ENCODE results near the gene IFITM1. TPM values are rescaled to one million over a fixed set of nuclear protein-coding genes. Genes with fewer than 3 reads are reported as not detected.

The IFITM1 gene
- total and polyA plus RNA-seq, 2 of the 8 experiments (the other 6 are each of a cell fraction or from before 2014, with no cell fraction given) = 394 to 1,464 TPM

DNA sequence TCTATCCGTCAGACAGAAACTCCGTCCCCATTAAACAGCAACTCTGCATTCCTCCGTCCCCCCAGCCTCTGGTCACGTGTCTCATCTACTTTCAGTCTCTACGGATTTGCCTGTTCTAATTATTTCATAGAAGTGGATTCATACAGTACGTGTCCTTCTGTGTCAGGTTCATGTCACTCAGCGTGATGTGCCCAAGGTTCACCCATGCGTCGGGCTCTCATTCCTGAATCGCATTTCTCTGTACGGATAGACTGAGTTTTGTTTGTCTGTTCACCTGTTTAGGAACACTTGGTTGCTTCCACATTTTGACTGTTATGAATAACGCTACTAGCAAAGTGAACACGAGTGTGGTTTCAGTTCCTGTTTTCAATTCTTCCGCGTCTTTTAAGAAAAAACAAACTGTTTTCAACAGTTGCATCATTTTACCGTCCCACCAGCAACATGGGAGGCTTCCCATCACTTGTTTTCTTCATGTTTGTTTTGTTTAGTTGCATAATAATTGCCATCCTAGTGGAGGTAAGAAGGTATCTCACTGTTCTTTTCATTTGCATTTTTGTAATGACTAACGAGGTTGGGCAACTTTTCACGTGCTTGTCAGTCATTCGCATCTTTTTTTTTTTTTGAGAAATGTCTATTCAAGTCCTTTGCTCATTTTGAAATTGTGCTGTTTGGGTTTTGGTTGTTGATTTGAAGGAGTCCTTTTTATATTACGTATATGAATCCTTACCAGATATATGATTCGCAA, 44.5 kb upstream of the IFITM1 start:
- no peaks in the 10 kb centered on the region for H3K27me3 ChIP-seq (replicated peaks in 1 of 4; ENCODE audit: control insufficient read depth in 3 of 4, extremely low read depth in 1 of 4, insufficient read depth in 3 of 4, low read length in 3 of 4)
- TF ChIP-seq CEBPB (IDR thresholded peaks at IDR 0.05; ENCODE audit: low read depth, low read length) (peak; percentile 85), TCF12 (IDR thresholded peaks at IDR 0.05; ENCODE audit: low read depth, low read length) (no peak), RAD21 (IDR thresholded peaks at IDR 0.05 in 1 of 2, conservative IDR thresholded peaks at IDR 0.05 in 1 of 2; ENCODE audit: low read depth in 2 of 2, low read length in 2 of 2) (no peak), GABPA (IDR thresholded peaks at IDR 0.05; ENCODE audit: borderline replicate concordance, insufficient read depth, low read length) (no peak)
- TF ChIP-seq, protein P1, sequence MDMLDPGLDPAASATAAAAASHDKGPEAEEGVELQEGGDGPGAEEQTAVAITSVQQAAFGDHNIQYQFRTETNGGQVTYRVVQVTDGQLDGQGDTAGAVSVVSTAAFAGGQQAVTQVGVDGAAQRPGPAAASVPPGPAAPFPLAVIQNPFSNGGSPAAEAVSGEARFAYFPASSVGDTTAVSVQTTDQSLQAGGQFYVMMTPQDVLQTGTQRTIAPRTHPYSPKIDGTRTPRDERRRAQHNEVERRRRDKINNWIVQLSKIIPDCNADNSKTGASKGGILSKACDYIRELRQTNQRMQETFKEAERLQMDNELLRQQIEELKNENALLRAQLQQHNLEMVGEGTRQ (IDR thresholded peaks at IDR 0.05; ENCODE audit: low read length) = peak; percentile 25; the same call in 1 of the 2 replicates
- H3K14ac ChIP-seq (ENCODE audit: insufficient read length) = no peak overlapping the region
- H4K91ac ChIP-seq (replicated peaks; ENCODE audit: insufficient read length, low read length) = peak overlapping the region; percentile 8
- no peak overlapping the region; the same call in 1 of the 2 replicates for H3K27ac ChIP-seq (ENCODE audit: low read depth, low read length)
- H3K23ac ChIP-seq (ENCODE audit: insufficient read length) = no peak overlapping the region
- peak; percentile 66 for FAIRE-seq
- no peak overlapping the region for H2BK120ac ChIP-seq (replicated peaks; ENCODE audit: low read depth, low read length)
- peaks cover 4 to 20% (median 13%) of the 10 kb centered on the region in 4 experiments for H3K4me1 ChIP-seq (replicated peaks in 1 of 4; ENCODE audit: control insufficient read depth in 3 of 4, insufficient read depth in 4 of 4, low read length in 3 of 4)
- no peaks in the 10 kb centered on the region for H3K79me2 ChIP-seq (ENCODE audit: control insufficient read depth in 1 of 2, insufficient read depth in 2 of 2, low read length in 2 of 2)
- no peak overlapping the region for H3K9ac ChIP-seq (replicated peaks in 1 of 4; ENCODE audit: extremely low read depth in 1 of 4, low read depth in 3 of 4, low read length in 3 of 4)
- ChIA-PET CTCF (ENCODE audit: partially characterized antibody) (interaction anchor here (1.0 to 2.3 kb wide), 3 partner anchors 9 to 37 kb away, joined by 3 to 8 read pairs (median 3); partner anchors contain the start of gene NLRP6), POLR2A (ENCODE audit: partially characterized antibody) (interaction anchor here (1.2 to 2.1 kb wide), 6 partner anchors 11 to 48 kb away, joined by 3 to 11 read pairs (median 5); partner anchors contain the start of gene IFITM2)
- no peak overlapping the region for H2BK15ac ChIP-seq (ENCODE audit: low read length)
- H3K79me1 ChIP-seq (ENCODE audit: low read depth, low read length) = no peaks in the 10 kb centered on the region
- no peak overlapping the region for H4K5ac ChIP-seq (ENCODE audit: insufficient read length, low read depth, low read length)
- no peaks in the 10 kb centered on the region for H3K36me3 ChIP-seq (ENCODE audit: control insufficient read depth in 2 of 4, insufficient read depth in 4 of 4, low read length in 3 of 4)
- H3K18ac ChIP-seq (ENCODE audit: extremely low read depth, low read length) = peak overlapping the region; percentile 20; the same call in 1 of the 2 replicates
- peak overlapping the region; percentile 18 to 22; a peak in 3 of 4 replicates for H3K4me2 ChIP-seq (ENCODE audit: insufficient read depth in 1 of 2, low read depth in 2 of 2, low read length in 2 of 2)
- DNase-seq (ENCODE audit: low read depth in 1 of 2, low spot score in 2 of 2) = no peak
- no peaks in the 10 kb centered on the region for H4K20me1 ChIP-seq (replicated peaks in 1 of 2; ENCODE audit: control insufficient read depth in 1 of 2, insufficient read depth in 2 of 2, low read length in 2 of 2)
- H4K8ac ChIP-seq (ENCODE audit: extremely low read depth, insufficient read depth, low read length) = no peak overlapping the region
- no peak overlapping the region for H3K56ac ChIP-seq (replicated peaks; ENCODE audit: insufficient read length, low read depth, low read length)
- H2BK12ac ChIP-seq (ENCODE audit: low read depth, low read length) = peak overlapping the region; percentile 69; the same call in 1 of the 2 replicates
- H2BK20ac ChIP-seq (ENCODE audit: low read length) = peak overlapping the region; percentile 37; the same call in 1 of the 2 replicates
- peak overlapping the region; percentile 50; the same call in 1 of the 2 replicates for H2BK5ac ChIP-seq (ENCODE audit: low read depth, low read length)
- no peaks in the 10 kb centered on the region for H3K23me2 ChIP-seq (ENCODE audit: low read depth, low read length)
- no peak overlapping the region; the same call in 1 of the 2 replicates for H2AK5ac ChIP-seq (ENCODE audit: low read depth, low read length)
- no peak overlapping the region for H3K4ac ChIP-seq (replicated peaks; ENCODE audit: insufficient read length, low read depth, low read length)
- H3K9me3 ChIP-seq (ENCODE audit: insufficient read depth in 2 of 2, low read depth in 1 of 2, low read length in 1 of 2) = peaks cover 5 to 9% of the 10 kb centered on the region in 2 experiments; a peak in 3 of 4 replicates
- no peak overlapping the region for H2AFZ ChIP-seq (ENCODE audit: low read length)
- 68% methylated on average over 21 of the region's 21 CpGs; no CpG with 5 or more reads in 1 of the 2 experiments for WGBS, 2 experiments (ENCODE audit: extremely low coverage in 1 of 2, insufficient coverage in 1 of 2, insufficient read length in 1 of 2, insufficient replicate concordance in 2 of 2, low coverage in 1 of 2, low lambda C conversion rate in 2 of 2, missing lambda C conversion rate in 1 of 2)
- peak overlapping the region in 1 of 4 experiments; percentile 1; a peak in 1 of 8 replicates for H3K4me3 ChIP-seq (ENCODE audit: extremely low read depth in 1 of 4, insufficient read depth in 2 of 4, low read depth in 3 of 4, low read length in 4 of 4)
